Body of pancreas (tissue), 4 donors: Measurements from ENCODE around the gene DNAJC17.

ENCODE experiments used
- CTCF ChIP-seq, 7 experiments: fragments of 450-650 bp in 4 of 7; fragments of 200-600 bp in 3 of 7; sonication (generic) in 3 of 7; IDR thresholded peaks; one replicate each; pipeline ENCODE4 v1.5.1; 2016 to 2019; ENCODE audit warnings: antibody characterized with exemption in 7 of 7
- POLR2A ChIP-seq, 3 donors: fragments of 450-650 bp; IDR thresholded peaks; one replicate each; pipeline ENCODE4 v1.6.1; 2016; ENCODE audit warnings: antibody characterized with exemption in 3 of 3, mild to moderate bottlenecking in 2 of 3

GRCh38 chr15:40855706-40856234, 48.5 kb upstream of the DNAJC17 start:
- TF ChIP-seq CTCF (IDR thresholded peaks at IDR 0.05) (no peak), POLR2A (IDR thresholded peaks at IDR 0.05) (no peak)
